H1 (cell line): ENCODE results near the gene AIPL1. TPM values are rescaled to one million over a fixed set of nuclear protein-coding genes. Genes with fewer than 3 reads are reported as not detected.

ENCODE experiments used
- CTCF ChIA-PET: fragments of 300-600 bp; sonication (Branson Sonifier 250); formaldehyde crosslinking; loops from one replicate; lab custom pipeline; 2021; ENCODE audit not compliant: partially characterized antibody; lab: Charles Lee
- POLR2A ChIA-PET: fragments of 300-600 bp; sonication (Branson Sonifier 250); formaldehyde crosslinking; loops from one replicate; lab custom pipeline; 2021; ENCODE audit warnings: inconsistent platforms; ENCODE audit not compliant: partially characterized antibody; lab: Charles Lee
- DNase-seq, 2 experiments: peaks; one replicate each; pipeline versions ENCODE4 v3.0.0 to v3.0.0-alpha.2; 2010 to 2022; ENCODE audit warnings: low spot score in 2 of 2, low read depth in 1 of 2, mixed read lengths in 1 of 2
- FAIRE-seq: peaks from 2 replicates; lab custom pipeline; 2011; peaks lifted over from hg19 to GRCh38; lab: Jason Lieb, UNC
- H2AFZ ChIP-seq: 2 replicates; pipeline ENCODE4 v1.8.1; 2012; ENCODE audit warnings: low read length, inconsistent platforms
- H2AK5ac ChIP-seq: 2 replicates; pipeline ENCODE4 v1.6.1; 2013; ENCODE audit warnings: low read depth, low read length
- H2BK120ac ChIP-seq: replicated peaks from 2 replicates; pipeline ENCODE3; 2013; ENCODE audit warnings: low read depth, low read length, inconsistent platforms
- H2BK12ac ChIP-seq: 2 replicates; pipeline ENCODE4 v1.6.1; 2013; ENCODE audit warnings: low read depth, low read length
- H2BK15ac ChIP-seq: 2 replicates; pipeline ENCODE4 v1.6.1; 2013; ENCODE audit warnings: low read length
- H2BK20ac ChIP-seq: 2 replicates; pipeline ENCODE4 v1.6.1; 2013; ENCODE audit warnings: low read length
- H2BK5ac ChIP-seq: 2 replicates; pipeline ENCODE4 v1.6.1; 2013; ENCODE audit warnings: low read depth, low read length
- H3K14ac ChIP-seq: 2 replicates; pipeline ENCODE4 v1.6.1; 2013; ENCODE audit warnings: inconsistent platforms; ENCODE audit not compliant: insufficient read length
- H3K18ac ChIP-seq: 2 replicates; pipeline ENCODE4 v1.6.1; 2013; ENCODE audit warnings: low read length; ENCODE audit errors: extremely low read depth
- H3K23ac ChIP-seq: 2 replicates; pipeline ENCODE4 v1.6.1; 2013; ENCODE audit warnings: inconsistent platforms; ENCODE audit not compliant: insufficient read length
- H3K23me2 ChIP-seq: 2 replicates; pipeline ENCODE4 v1.6.1; 2013; ENCODE audit warnings: low read depth, low read length
- H3K27ac ChIP-seq: 2 replicates; pipeline ENCODE4 v1.6.1; 2011; ENCODE audit warnings: low read depth, low read length, inconsistent platforms
- H3K27me3 ChIP-seq, 4 experiments: replicated peaks in 1 of 4; 1 replicate in 1 of 4; 2 replicates in 3 of 4; pipeline versions ENCODE4 v1.6.1 to v1.8.1; 2011 to 2013; ENCODE audit warnings: low read length in 3 of 4, mild to moderate bottlenecking in 3 of 4, inconsistent platforms in 2 of 4, mixed read lengths in 2 of 4, moderate library complexity in 1 of 4; ENCODE audit not compliant: control insufficient read depth in 3 of 4, insufficient read depth in 3 of 4; ENCODE audit errors: extremely low read depth in 1 of 4
- H3K36me3 ChIP-seq, 4 experiments: 2 replicates each; pipeline versions ENCODE4 v1.6.1 to v1.8.1; 2011 to 2013; ENCODE audit warnings: mild to moderate bottlenecking in 4 of 4, low read length in 3 of 4, moderate library complexity in 2 of 4, control low read depth in 1 of 4, inconsistent platforms in 1 of 4; ENCODE audit not compliant: insufficient read depth in 4 of 4, control insufficient read depth in 2 of 4
- H3K4ac ChIP-seq: replicated peaks from 2 replicates; pipeline ENCODE3; 2013; ENCODE audit warnings: low read length, low read depth, mixed read lengths, inconsistent platforms; ENCODE audit not compliant: insufficient read length
- H3K4me1 ChIP-seq, 4 experiments: replicated peaks in 1 of 4; 1 replicate in 1 of 4; 2 replicates in 3 of 4; pipeline versions ENCODE4 v1.6.1 to v1.8.1; 2011 to 2013; ENCODE audit warnings: low read length in 3 of 4, inconsistent platforms in 2 of 4, mixed read lengths in 1 of 4; ENCODE audit not compliant: insufficient read depth in 4 of 4, control insufficient read depth in 3 of 4
- H3K4me2 ChIP-seq, 2 experiments: 2 replicates each; pipeline versions ENCODE4 v1.6.1 to v1.8.1; 2011 to 2013; ENCODE audit warnings: low read depth in 2 of 2, low read length in 2 of 2, control low read depth in 1 of 2, inconsistent platforms in 1 of 2, mild to moderate bottlenecking in 1 of 2; ENCODE audit not compliant: insufficient read depth in 1 of 2
- H3K4me3 ChIP-seq, 4 experiments: fragments of 200-600, 300-600 bp in 1 of 4; sonication (generic), shearing (Covaris generic), sonication (Bioruptor Twin) in 1 of 4; 2 replicates each; pipeline versions ENCODE4 v1.5.1 to v1.8.1; 2011 to 2016; ENCODE audit warnings: low read length in 4 of 4, low read depth in 3 of 4, control low read depth in 2 of 4, inconsistent platforms in 2 of 4, mild to moderate bottlenecking in 2 of 4, mixed read lengths in 1 of 4, moderate library complexity in 1 of 4; ENCODE audit not compliant: insufficient read depth in 2 of 4; ENCODE audit errors: extremely low read depth in 1 of 4
- H3K56ac ChIP-seq: replicated peaks from 2 replicates; pipeline ENCODE3; 2013; ENCODE audit warnings: low read depth, mild to moderate bottlenecking, mixed read lengths, low read length, inconsistent platforms; ENCODE audit not compliant: insufficient read length
- H3K79me1 ChIP-seq: 2 replicates; pipeline ENCODE4 v1.6.1; 2013; ENCODE audit warnings: low read depth, low read length, control low read depth
- H3K79me2 ChIP-seq, 2 experiments: 2 replicates each; pipeline versions ENCODE4 v1.6.1 to v1.8.1; 2012 to 2013; ENCODE audit warnings: low read length in 2 of 2, mild to moderate bottlenecking in 2 of 2, inconsistent platforms in 1 of 2; ENCODE audit not compliant: insufficient read depth in 2 of 2, control insufficient read depth in 1 of 2
- H3K9ac ChIP-seq, 4 experiments: replicated peaks in 1 of 4; 1 replicate in 1 of 4; 2 replicates in 3 of 4; pipeline versions ENCODE4 v1.6.1 to v1.8.1; 2011 to 2013; ENCODE audit warnings: low read depth in 3 of 4, low read length in 3 of 4, control low read depth in 2 of 4, mild to moderate bottlenecking in 2 of 4, moderate library complexity in 2 of 4, inconsistent platforms in 1 of 4; ENCODE audit errors: extremely low read depth in 1 of 4
- H3K9me3 ChIP-seq, 2 experiments: 2 replicates each; pipeline versions ENCODE4 v1.6.1 to v1.8.1; 2012 to 2013; ENCODE audit warnings: mild to moderate bottlenecking in 2 of 2, moderate library complexity in 2 of 2, control low read depth in 1 of 2, inconsistent platforms in 1 of 2, low read depth in 1 of 2, low read length in 1 of 2, mixed read lengths in 1 of 2; ENCODE audit not compliant: insufficient read depth in 2 of 2
- H4K20me1 ChIP-seq, 2 experiments: replicated peaks in 1 of 2; 2 replicates each; pipeline versions ENCODE3 to v1.8.1; 2011 to 2013; ENCODE audit warnings: inconsistent platforms in 2 of 2, low read length in 2 of 2, mild to moderate bottlenecking in 1 of 2; ENCODE audit not compliant: insufficient read depth in 2 of 2, control insufficient read depth in 1 of 2
- H4K5ac ChIP-seq: 2 replicates; pipeline ENCODE4 v1.6.1; 2013; ENCODE audit warnings: low read length, low read depth, mixed read lengths, inconsistent platforms; ENCODE audit not compliant: insufficient read length
- H4K8ac ChIP-seq: 2 replicates; pipeline ENCODE4 v1.8.0; 2013; ENCODE audit warnings: mild to moderate bottlenecking, moderate library complexity, low read length, inconsistent platforms; ENCODE audit not compliant: insufficient read depth; ENCODE audit errors: extremely low read depth
- H4K91ac ChIP-seq: replicated peaks from 2 replicates; pipeline ENCODE3; 2013; ENCODE audit warnings: low read length, mixed read lengths, inconsistent platforms; ENCODE audit not compliant: insufficient read length
- CBX5 ChIP-seq: fragments of 300-800, 300-1000 bp; sonication (generic); IDR thresholded peaks from 2 replicates; pipeline ENCODE4 v1.7.1; 2016; ENCODE audit warnings: antibody characterized with exemption, low read length, low read depth
- CBX8 ChIP-seq: fragments of 300-800, 300-1000 bp; sonication (generic); IDR thresholded peaks from 2 replicates; pipeline ENCODE4 v1.7.1; 2016; ENCODE audit warnings: low read depth, low read length, borderline replicate concordance
- GTF2F1 ChIP-seq: IDR thresholded peaks from 2 replicates; pipeline ENCODE4 v1.6.1; 2012; ENCODE audit warnings: low read depth, low read length, improper control_type of control experiment, borderline replicate concordance
- NANOG ChIP-seq: IDR thresholded peaks from 2 replicates; pipeline ENCODE4 v1.6.1; 2011; ENCODE audit warnings: low read length, low read depth, mild to moderate bottlenecking, inconsistent platforms; ENCODE audit not compliant: insufficient read depth, poor library complexity, severe bottlenecking
- RBBP5 ChIP-seq: IDR thresholded peaks from 2 replicates; pipeline ENCODE4 v1.7.1; 2012; ENCODE audit warnings: low read depth, mild to moderate bottlenecking, inconsistent platforms, low read length, moderate library complexity, borderline replicate concordance
- SP4 ChIP-seq: IDR thresholded peaks from 2 replicates; pipeline ENCODE4 v1.6.1; 2012; ENCODE audit warnings: low read length, inconsistent platforms
- SRF ChIP-seq: IDR thresholded peaks from 2 replicates; pipeline ENCODE4 v1.6.1; 2011; ENCODE audit warnings: mild to moderate bottlenecking, low read depth, low read length, moderate library complexity
- ZNF274 ChIP-seq: IDR thresholded peaks from 2 replicates; pipeline ENCODE4 v1.7.0; 2012; ENCODE audit warnings: low read length, borderline replicate concordance; ENCODE audit errors: extremely low read depth
- WGBS, 2 experiments: shearing (Covaris generic) in 1 of 2; methylation state at CpG; one replicate each; pipeline versions ENCODE4 v1.1.6 to v1.1.7; 2013 to 2015; ENCODE audit warnings: low lambda C conversion rate in 2 of 2, mixed read lengths in 2 of 2, inconsistent platforms in 1 of 2, low coverage in 1 of 2, missing lambda C conversion rate in 1 of 2; ENCODE audit not compliant: insufficient replicate concordance in 2 of 2, insufficient coverage in 1 of 2, insufficient read length in 1 of 2; ENCODE audit errors: extremely low coverage in 1 of 2, missing lambda C conversion rate in 1 of 2; 5-methylcytosine and 5-hydroxymethylcytosine counted together
- polyA plus RNA-seq, 7 experiments: library from polyadenylated mRNA; depleted of rRNA in 3 of 7; stranded (reverse) in 5 of 7; unstranded in 2 of 7; fragments of >200 nt in 5 of 7; fragments of 200-250 nt in 2 of 7; gene quantifications; 1 replicate in 5 of 7; 2 replicates in 1 of 7; 4 replicates in 1 of 7; pipeline versions ENCODE4 v1.2.1 to v1.2.3, GENCODE V29; 2011 to 2013; ENCODE audit warnings: missing spikeins in 2 of 7, mixed read lengths in 2 of 7
- total RNA-seq: library from RNA; stranded (reverse); fragmentation: NEBNext Ultra II Directional; extraction: Animal tissue kit (Norgen Biotek cat#: 25700); gene quantifications from 2 replicates; pipeline ENCODE4 v1.2.1, GENCODE V29; 2021
- TF ChIP-seq, protein P1 (sequence below), 3 experiments: IDR thresholded peaks; 1 replicate in 2 of 3; 2 replicates in 1 of 3; pipeline versions ENCODE4 v1.5.1 to v1.6.1; 2011; ENCODE audit warnings: low read length in 3 of 3, mild to moderate bottlenecking in 3 of 3, inconsistent platforms in 2 of 3, low read depth in 1 of 3, moderate library complexity in 1 of 3; ENCODE audit not compliant: insufficient read depth in 1 of 3; ENCODE audit errors: control extremely low read depth in 1 of 3

The AIPL1 gene
- total and polyA plus RNA-seq, 2 of the 8 experiments (the other 6 are each of a cell fraction or from before 2014, with no cell fraction given): 0.56 to 0.71 TPM

DNA sequence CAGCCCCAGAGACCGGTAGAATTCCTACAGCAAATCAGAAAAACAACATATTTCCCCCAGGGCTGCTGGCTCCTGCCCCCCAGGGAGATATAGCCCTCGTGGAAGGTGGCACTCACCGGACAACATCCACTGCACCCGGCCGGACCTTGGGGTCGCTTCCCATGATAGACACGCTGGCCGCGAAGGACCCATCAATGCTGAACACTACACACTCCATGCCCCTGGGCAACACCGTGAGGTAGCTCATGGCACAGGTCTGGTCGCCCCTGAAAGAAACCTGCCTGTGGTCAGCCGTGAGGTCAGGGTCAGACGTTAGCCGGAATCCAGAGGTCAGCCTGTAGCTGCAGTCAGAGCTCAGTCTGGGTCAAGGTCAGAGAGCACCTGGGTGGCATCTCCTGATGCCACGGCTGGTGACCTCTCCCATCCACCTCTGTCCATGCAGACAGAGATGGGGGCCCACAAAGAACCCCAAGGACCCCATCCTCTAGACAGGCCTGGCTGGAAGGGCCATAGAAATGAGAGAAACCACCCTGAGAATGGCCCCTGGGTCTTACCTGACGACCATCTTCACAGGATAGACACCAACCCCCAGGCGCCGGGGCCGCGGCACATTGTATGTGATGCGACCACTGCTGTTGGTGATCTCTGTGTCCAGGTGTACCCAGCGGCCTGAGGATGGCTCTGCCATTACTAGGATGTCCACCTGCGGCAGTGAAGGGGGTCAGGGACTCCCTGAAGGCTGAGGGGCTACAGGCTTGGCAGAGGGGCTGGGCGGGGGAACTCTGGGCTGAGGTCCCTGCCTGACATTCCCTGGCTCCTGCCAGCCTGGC lies 28.9 kb upstream of the AIPL1 start:
- ChIA-PET POLR2A (interaction anchor here (0.7 to 7.4 kb wide), 5 partner anchors 9 to 96 kb away, joined by 3 to 34 read pairs (median 4); partner anchors contain the start of gene PIMREG), CTCF (interaction anchor here (0.6 to 8.3 kb wide), 5 partner anchors 10 to 1581 kb away, joined by 3 to 68 read pairs (median 3); no protein-coding TSS in a partner anchor)
- Histone ChIP-seq H2BK20ac (no peak overlapping the region), H3K23me2 (no peaks in the 10 kb centered on the region), H2BK120ac (no peak overlapping the region), H3K4me1 (peaks cover 4 to 20% (median 15%) of the 10 kb centered on the region in 4 experiments), H4K20me1 (no peaks in the 10 kb centered on the region), H3K79me2 (no peaks in the 10 kb centered on the region), H3K4me2 (no peak overlapping the region), H3K56ac (no peak overlapping the region), H2BK15ac (peak overlapping the region; percentile 61; the same call in 1 of the 2 replicates), H3K27ac (no peak overlapping the region), H3K79me1 (no peaks in the 10 kb centered on the region), H3K14ac (no peak overlapping the region), H2BK12ac (0 out of 2 replicates have a peak overlapping the region, but pooled peaks have one; percentile 50), H2BK5ac (no peak overlapping the region), H4K91ac (peak overlapping the region; percentile 70), H3K23ac (no peak overlapping the region), H3K4ac (no peak overlapping the region), H4K8ac (no peak overlapping the region), H3K4me3 (no peak overlapping the region), H2AFZ (no peak overlapping the region), H3K18ac (no peak overlapping the region), H3K9ac (no peak overlapping the region), H4K5ac (no peak overlapping the region), H2AK5ac (no peak overlapping the region), H3K36me3 (no peaks in the 10 kb centered on the region), H3K27me3 (no peaks in the 10 kb centered on the region; a peak in 1 of 7 replicates), H3K9me3 (no peaks in the 10 kb centered on the region)
- DNase-seq (no peak), FAIRE-seq (no peak)
- 86% methylated on average over 23 of the region's 24 CpGs; no CpG with 5 or more reads in 1 of the 2 experiments for WGBS, 2 experiments
- no peak for TF ChIP-seq RBBP5
- TF ChIP-seq CBX5: no peak
- TF ChIP-seq SP4: no peak
- no peak for TF ChIP-seq ZNF274
- TF ChIP-seq, protein P1, sequence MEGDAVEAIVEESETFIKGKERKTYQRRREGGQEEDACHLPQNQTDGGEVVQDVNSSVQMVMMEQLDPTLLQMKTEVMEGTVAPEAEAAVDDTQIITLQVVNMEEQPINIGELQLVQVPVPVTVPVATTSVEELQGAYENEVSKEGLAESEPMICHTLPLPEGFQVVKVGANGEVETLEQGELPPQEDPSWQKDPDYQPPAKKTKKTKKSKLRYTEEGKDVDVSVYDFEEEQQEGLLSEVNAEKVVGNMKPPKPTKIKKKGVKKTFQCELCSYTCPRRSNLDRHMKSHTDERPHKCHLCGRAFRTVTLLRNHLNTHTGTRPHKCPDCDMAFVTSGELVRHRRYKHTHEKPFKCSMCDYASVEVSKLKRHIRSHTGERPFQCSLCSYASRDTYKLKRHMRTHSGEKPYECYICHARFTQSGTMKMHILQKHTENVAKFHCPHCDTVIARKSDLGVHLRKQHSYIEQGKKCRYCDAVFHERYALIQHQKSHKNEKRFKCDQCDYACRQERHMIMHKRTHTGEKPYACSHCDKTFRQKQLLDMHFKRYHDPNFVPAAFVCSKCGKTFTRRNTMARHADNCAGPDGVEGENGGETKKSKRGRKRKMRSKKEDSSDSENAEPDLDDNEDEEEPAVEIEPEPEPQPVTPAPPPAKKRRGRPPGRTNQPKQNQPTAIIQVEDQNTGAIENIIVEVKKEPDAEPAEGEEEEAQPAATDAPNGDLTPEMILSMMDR (IDR thresholded peaks at IDR 0.05; ENCODE audit: control extremely low read depth in 1 of 3, insufficient read depth in 1 of 3, low read depth in 1 of 3, low read length in 3 of 3): no peak
- no peak for TF ChIP-seq SRF
- TF ChIP-seq CBX8: no peak
- no peak for TF ChIP-seq NANOG
- no peak for TF ChIP-seq GTF2F1
